GM12801 (cell line): ENCODE results near the gene LPIN2.

Experiments
- TF ChIP-seq, protein P1 (sequence below): IDR thresholded peaks from one replicate; pipeline ENCODE4 v1.5.1; 2011; ENCODE audit warnings: control low read depth; ENCODE audit not compliant: insufficient read length; ENCODE audit errors: extremely low read depth

The LPIN2 gene

DNA sequence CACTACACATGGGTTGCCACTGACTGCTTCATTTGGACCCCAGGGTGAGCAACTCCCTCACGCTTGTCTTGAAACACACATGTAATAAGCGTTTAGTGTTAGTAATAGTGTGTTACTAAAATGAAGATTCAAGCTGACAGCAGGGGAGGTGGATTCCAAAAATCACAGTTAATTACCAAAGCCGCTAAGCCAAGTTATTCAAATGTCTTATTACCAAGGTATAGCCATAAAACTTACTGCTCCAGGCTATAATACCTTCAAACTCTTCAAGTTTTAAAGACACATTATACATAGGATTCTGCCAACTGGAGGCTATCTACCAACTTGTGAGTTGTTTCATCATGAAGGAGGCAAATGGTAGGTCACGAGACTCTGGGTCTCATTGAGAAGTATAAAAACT is 2.9 kb downstream of the LPIN2 start:
- TF ChIP-seq, protein P1, sequence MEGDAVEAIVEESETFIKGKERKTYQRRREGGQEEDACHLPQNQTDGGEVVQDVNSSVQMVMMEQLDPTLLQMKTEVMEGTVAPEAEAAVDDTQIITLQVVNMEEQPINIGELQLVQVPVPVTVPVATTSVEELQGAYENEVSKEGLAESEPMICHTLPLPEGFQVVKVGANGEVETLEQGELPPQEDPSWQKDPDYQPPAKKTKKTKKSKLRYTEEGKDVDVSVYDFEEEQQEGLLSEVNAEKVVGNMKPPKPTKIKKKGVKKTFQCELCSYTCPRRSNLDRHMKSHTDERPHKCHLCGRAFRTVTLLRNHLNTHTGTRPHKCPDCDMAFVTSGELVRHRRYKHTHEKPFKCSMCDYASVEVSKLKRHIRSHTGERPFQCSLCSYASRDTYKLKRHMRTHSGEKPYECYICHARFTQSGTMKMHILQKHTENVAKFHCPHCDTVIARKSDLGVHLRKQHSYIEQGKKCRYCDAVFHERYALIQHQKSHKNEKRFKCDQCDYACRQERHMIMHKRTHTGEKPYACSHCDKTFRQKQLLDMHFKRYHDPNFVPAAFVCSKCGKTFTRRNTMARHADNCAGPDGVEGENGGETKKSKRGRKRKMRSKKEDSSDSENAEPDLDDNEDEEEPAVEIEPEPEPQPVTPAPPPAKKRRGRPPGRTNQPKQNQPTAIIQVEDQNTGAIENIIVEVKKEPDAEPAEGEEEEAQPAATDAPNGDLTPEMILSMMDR: no peak

DNA sequence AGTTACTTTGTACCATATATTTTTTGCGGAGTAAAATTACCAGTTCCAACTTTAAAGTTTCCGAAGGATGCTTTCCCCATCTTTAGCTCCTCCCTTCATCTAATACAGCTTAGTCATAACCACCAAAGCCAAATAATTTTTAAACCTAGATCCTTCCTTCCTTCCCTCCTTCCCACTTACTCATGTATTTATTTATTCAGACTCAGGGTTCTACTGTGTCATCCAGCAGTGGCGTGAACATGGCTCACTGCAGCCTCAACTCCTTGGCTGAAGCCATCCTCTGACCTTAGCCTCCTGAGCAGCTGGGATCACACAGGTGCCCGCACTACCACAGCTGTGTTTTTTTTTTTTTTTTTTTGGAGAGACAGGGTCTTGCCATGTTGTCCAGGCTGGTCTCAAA is 4.4 kb downstream of the LPIN2 start:
- TF ChIP-seq, protein P1: no peak

DNA sequence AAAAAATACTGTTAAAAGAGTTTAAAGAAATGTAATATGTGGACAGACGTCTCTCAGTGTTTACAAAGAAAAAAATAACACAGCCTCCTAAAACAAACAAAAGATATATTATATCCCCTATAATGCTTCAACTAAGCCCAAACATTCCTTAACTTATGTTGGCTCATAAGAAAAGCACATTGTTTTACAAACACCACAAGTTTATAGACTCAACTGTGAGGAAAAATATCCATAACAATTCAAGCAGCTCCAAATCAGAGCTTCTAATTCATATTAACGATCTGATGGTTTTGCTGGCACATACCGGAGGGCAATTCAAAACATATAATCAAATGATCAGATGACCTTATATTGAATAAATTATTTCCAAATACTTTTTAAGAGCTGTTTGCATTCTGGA is 5.5 kb downstream of the LPIN2 start:
- TF ChIP-seq, protein P1: no peak

DNA sequence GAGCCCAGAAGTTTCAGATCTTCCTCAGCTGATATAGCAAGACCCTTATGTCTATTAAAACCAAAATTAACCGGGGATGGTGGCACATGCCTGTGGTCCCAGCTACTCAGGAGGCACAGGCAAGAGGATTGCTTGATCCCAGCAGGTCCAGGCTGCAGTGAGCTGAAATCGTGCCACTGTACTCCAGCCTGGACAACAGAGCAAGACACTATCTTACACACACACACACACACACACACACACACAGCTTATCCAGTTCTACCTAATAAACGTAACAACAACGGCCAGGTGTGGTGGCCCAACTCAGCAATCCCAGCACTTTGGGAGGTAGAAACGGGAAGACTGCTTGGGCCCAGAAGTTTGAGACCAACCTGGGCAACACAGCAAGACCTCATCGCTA is 7.5 kb downstream of the LPIN2 start:
- TF ChIP-seq, protein P1: no peak

DNA sequence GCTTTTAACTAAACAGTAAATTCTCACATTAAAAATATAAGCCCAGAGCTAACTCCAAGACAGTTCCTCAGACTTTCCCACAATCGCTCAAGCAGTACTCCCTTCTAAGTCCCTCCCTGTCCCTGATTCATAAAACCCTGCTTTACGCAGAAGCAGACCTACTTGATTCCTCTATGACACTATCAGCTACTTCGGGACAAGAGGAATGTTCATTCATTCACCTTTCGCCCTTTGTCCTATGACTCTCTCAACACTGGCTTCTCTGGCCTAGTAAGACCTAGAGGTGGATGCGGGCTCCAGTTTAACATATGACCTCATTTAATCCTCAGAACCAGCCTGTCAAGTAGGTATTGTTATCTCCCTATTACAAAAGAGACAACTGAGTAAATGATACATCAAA is 10.2 kb downstream of the LPIN2 start:
- TF ChIP-seq, protein P1: no peak

DNA sequence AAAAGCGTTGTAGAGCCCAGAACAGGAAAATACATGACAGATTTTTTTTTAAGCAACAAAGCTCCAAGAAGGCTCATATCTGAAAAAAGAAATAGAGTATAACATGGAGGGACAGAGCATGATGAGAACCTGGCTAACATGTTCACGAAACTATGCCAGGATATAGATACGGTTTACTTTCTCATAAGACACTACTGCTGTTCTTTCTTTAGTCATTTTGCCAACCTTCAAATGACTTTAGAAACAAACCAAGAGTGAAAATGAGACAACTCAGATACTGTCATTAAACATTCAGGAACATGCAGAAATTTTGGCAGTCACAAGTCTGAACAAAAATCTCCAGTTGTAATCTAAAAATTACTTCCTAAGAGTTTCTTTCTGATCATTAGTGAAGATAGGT is 14.3 kb downstream of the LPIN2 start:
- TF ChIP-seq, protein P1: no peak

DNA sequence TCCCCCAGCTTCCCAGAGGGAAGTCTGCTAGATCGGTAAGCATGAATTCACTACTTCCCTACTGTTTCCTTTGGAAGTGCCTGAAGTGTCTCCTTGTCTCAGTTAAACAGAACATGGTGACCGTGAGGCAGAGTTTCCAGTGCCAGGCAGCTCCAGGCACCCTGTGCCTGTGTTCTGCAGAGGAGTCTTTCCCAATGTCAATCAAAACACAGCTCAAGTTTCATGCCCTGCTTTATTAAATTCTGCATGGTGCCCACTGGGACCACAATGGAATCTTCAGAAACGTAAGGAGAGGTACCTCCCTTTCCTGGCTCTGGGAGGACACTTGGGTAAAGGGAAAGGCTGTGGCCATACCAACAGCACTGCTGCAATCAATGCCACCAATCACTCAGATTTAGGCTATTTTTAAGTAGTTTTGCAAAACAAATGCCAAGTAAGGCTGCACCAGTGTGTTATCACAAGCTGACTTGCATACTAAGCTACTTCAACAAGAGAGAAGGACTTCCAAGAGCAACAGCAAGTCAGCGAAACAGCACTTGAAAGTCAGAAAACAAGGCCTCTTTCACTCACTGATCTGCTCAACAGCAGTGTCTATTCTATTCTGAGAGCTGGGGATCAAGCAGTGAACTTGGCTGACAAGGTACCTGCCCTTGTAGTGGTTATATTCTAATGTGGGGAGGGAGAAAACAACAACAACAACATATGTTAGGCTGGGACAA is 14.9 kb downstream of the LPIN2 start:
- TF ChIP-seq, protein P1: no peak

DNA sequence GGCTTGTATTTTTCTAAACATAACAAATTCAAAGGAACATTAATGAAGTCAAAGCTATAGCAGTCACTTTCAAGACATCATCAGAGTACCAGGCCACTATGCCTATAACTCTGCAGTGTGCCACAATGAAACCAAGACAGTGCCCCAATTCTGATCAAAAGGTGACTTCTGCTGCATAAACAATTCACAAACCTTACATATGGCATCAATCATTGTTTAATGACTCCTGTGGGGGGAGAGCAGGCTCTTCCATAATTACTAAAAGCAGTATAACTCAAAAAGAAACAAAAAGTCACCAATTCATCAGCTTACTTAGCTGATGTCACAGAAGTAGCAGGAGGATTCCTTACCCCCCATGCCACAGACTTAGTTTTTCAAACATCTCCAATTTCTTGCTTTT is 15.5 kb downstream of the LPIN2 start:
- TF ChIP-seq, protein P1: no peak
